ENCODE measurements around the gene LTBP4. TPM values are rescaled to one million over a fixed set of nuclear protein-coding genes. Genes with fewer than 3 reads are reported as not detected.
A peak's percentile ranks its signal among the peaks of the same experiment; 100 is the strongest.
"Not testable (repeated sequence)": the region's sequence is repeated elsewhere in the genome, so short reads cannot be mapped to it uniquely, and the experiment has no call there.

The LTBP4 gene
- total and polyA plus RNA-seq, 2 donors = 6.0 to 35.6 TPM

- no peak for DNase-seq (ENCODE audit: low read depth in 6 of 9, low spot score in 9 of 9)
- Histone ChIP-seq H3K9me3 (ENCODE audit: control insufficient read depth in 2 of 2, insufficient read depth in 1 of 2, low read length in 1 of 2) (no peaks in the 10 kb centered on the region), H3K27me3 (ENCODE audit: control insufficient read depth in 2 of 2, insufficient read depth in 1 of 2, low read length in 1 of 2) (peaks cover 15 to 55% of the 10 kb centered on the region in 2 donors), H3K36me3 (ENCODE audit: control insufficient read depth in 2 of 2, insufficient read depth in 2 of 2, low read length in 1 of 2) (no peaks in the 10 kb centered on the region), H3K4me1 (ENCODE audit: control insufficient read depth in 2 of 2, insufficient read depth in 2 of 2, low read length in 2 of 2) (peaks cover 0 to 9% of the 10 kb centered on the region in 2 donors), H3K27ac (ENCODE audit: low read depth in 1 of 2, low read length in 1 of 2) (no peak overlapping the region), H3K4me3 (ENCODE audit: low read length in 2 of 2) (no peak overlapping the region)
- 46% methylated on average over 4 of the region's 4 CpGs for WGBS
Measured at GRCh38 chr19:40561947-40562346, 39.2 kb upstream of the LTBP4 start.

GRCh38 chr19:40564535-40564934 is 36.6 kb upstream of the LTBP4 start:
- not testable (repeated sequence) for H3K36me3 ChIP-seq (ENCODE audit: control insufficient read depth in 2 of 2, insufficient read depth in 2 of 2, low read length in 1 of 2); DNase-seq (ENCODE audit: low read depth in 6 of 9, low spot score in 9 of 9); H3K4me3 ChIP-seq (ENCODE audit: low read length in 2 of 2); H3K4me1 ChIP-seq (ENCODE audit: control insufficient read depth in 2 of 2, insufficient read depth in 2 of 2, low read length in 2 of 2); H3K9me3 ChIP-seq (ENCODE audit: control insufficient read depth in 2 of 2, insufficient read depth in 1 of 2, low read length in 1 of 2); H3K27ac ChIP-seq (ENCODE audit: low read depth in 1 of 2, low read length in 1 of 2)
- 91% methylated on average over 1 of the region's 1 CpG for WGBS
- H3K27me3 ChIP-seq (ENCODE audit: control insufficient read depth in 2 of 2, insufficient read depth in 1 of 2, low read length in 1 of 2) = peaks cover 38 to 74% of the 10 kb centered on the region in 2 donors

GRCh38 chr19:40565355-40565754 is 35.8 kb upstream of the LTBP4 start:
- H3K27me3 ChIP-seq (ENCODE audit: control insufficient read depth in 2 of 2, insufficient read depth in 1 of 2, low read length in 1 of 2) = peaks cover 38 to 76% of the 10 kb centered on the region in 2 donors
- H3K4me1 ChIP-seq (ENCODE audit: control insufficient read depth in 2 of 2, insufficient read depth in 2 of 2, low read length in 2 of 2) = peaks cover 2 to 8% of the 10 kb centered on the region in 2 donors
- no peak overlapping the region for H3K4me3 ChIP-seq (ENCODE audit: low read length in 2 of 2)
- H3K9me3 ChIP-seq (ENCODE audit: control insufficient read depth in 2 of 2, insufficient read depth in 1 of 2, low read length in 1 of 2) = no peaks in the 10 kb centered on the region
- no peak overlapping the region for H3K27ac ChIP-seq (ENCODE audit: low read depth in 1 of 2, low read length in 1 of 2)
- 92% methylated on average over 7 of the region's 7 CpGs for WGBS
- no peak for DNase-seq (ENCODE audit: low read depth in 6 of 9, low spot score in 9 of 9)
- no peaks in the 10 kb centered on the region for H3K36me3 ChIP-seq (ENCODE audit: control insufficient read depth in 2 of 2, insufficient read depth in 2 of 2, low read length in 1 of 2)

- no peak overlapping the region for H3K4me3 ChIP-seq (ENCODE audit: low read length in 2 of 2)
- H3K27me3 ChIP-seq (ENCODE audit: control insufficient read depth in 2 of 2, insufficient read depth in 1 of 2, low read length in 1 of 2) = peaks cover 38 to 73% of the 10 kb centered on the region in 2 donors
- 90% methylated on average over 14 of the region's 14 CpGs for WGBS
- H3K4me1 ChIP-seq (ENCODE audit: control insufficient read depth in 2 of 2, insufficient read depth in 2 of 2, low read length in 2 of 2) = peaks cover 3 to 12% of the 10 kb centered on the region in 2 donors
- no peak overlapping the region for H3K27ac ChIP-seq (ENCODE audit: low read depth in 1 of 2, low read length in 1 of 2)
- no peaks in the 10 kb centered on the region for H3K36me3 ChIP-seq (ENCODE audit: control insufficient read depth in 2 of 2, insufficient read depth in 2 of 2, low read length in 1 of 2)
- DNase-seq (ENCODE audit: low read depth in 6 of 9, low spot score in 9 of 9) = no peak
- H3K9me3 ChIP-seq (ENCODE audit: control insufficient read depth in 2 of 2, insufficient read depth in 1 of 2, low read length in 1 of 2) = no peaks in the 10 kb centered on the region
Measured at GRCh38 chr19:40565910-40566495, 35.2 kb upstream of the LTBP4 start.

GRCh38 chr19:40567040-40567749 is 34.0 kb upstream of the LTBP4 start:
- DNase-seq (ENCODE audit: low read depth in 6 of 9, low spot score in 9 of 9) = no peak
- peaks cover 3 to 10% of the 10 kb centered on the region in 2 donors for H3K4me1 ChIP-seq (ENCODE audit: control insufficient read depth in 2 of 2, insufficient read depth in 2 of 2, low read length in 2 of 2)
- H3K9me3 ChIP-seq (ENCODE audit: control insufficient read depth in 2 of 2, insufficient read depth in 1 of 2, low read length in 1 of 2) = no peaks in the 10 kb centered on the region
- H3K36me3 ChIP-seq (ENCODE audit: control insufficient read depth in 2 of 2, insufficient read depth in 2 of 2, low read length in 1 of 2) = no peaks in the 10 kb centered on the region
- H3K27ac ChIP-seq (ENCODE audit: low read depth in 1 of 2, low read length in 1 of 2) = no peak overlapping the region
- 28% methylated on average over 20 of the region's 20 CpGs for WGBS
- H3K27me3 ChIP-seq (ENCODE audit: control insufficient read depth in 2 of 2, insufficient read depth in 1 of 2, low read length in 1 of 2) = peaks cover 41 to 76% of the 10 kb centered on the region in 2 donors
- no peak overlapping the region for H3K4me3 ChIP-seq (ENCODE audit: low read length in 2 of 2)

GRCh38 chr19:40567750-40568494 is 33.2 kb upstream of the LTBP4 start:
- no peak for DNase-seq (ENCODE audit: low read depth in 6 of 9, low spot score in 9 of 9)
- Histone ChIP-seq H3K4me3 (ENCODE audit: low read length in 2 of 2) (no peak overlapping the region), H3K9me3 (ENCODE audit: control insufficient read depth in 2 of 2, insufficient read depth in 1 of 2, low read length in 1 of 2) (no peaks in the 10 kb centered on the region), H3K27me3 (ENCODE audit: control insufficient read depth in 2 of 2, insufficient read depth in 1 of 2, low read length in 1 of 2) (peaks cover 41 to 76% of the 10 kb centered on the region in 2 donors), H3K4me1 (ENCODE audit: control insufficient read depth in 2 of 2, insufficient read depth in 2 of 2, low read length in 2 of 2) (peaks cover 3 to 10% of the 10 kb centered on the region in 2 donors), H3K27ac (ENCODE audit: low read depth in 1 of 2, low read length in 1 of 2) (no peak overlapping the region), H3K36me3 (ENCODE audit: control insufficient read depth in 2 of 2, insufficient read depth in 2 of 2, low read length in 1 of 2) (no peaks in the 10 kb centered on the region)
- 11% methylated on average over 70 of the region's 70 CpGs for WGBS

GRCh38 chr19:40570313-40571004 is 30.7 kb upstream of the LTBP4 start:
- peak; percentile 75 to 95 (median 87) for DNase-seq (ENCODE audit: low read depth in 6 of 9, low spot score in 9 of 9)
- peaks cover 3 to 12% of the 10 kb centered on the region in 2 donors for H3K4me1 ChIP-seq (ENCODE audit: control insufficient read depth in 2 of 2, insufficient read depth in 2 of 2, low read length in 2 of 2)
- no peak overlapping the region for H3K27ac ChIP-seq (ENCODE audit: low read depth in 1 of 2, low read length in 1 of 2)
- H3K9me3 ChIP-seq (ENCODE audit: control insufficient read depth in 2 of 2, insufficient read depth in 1 of 2, low read length in 1 of 2) = no peaks in the 10 kb centered on the region
- no peaks in the 10 kb centered on the region for H3K36me3 ChIP-seq (ENCODE audit: control insufficient read depth in 2 of 2, insufficient read depth in 2 of 2, low read length in 1 of 2)
- peaks cover 37 to 55% of the 10 kb centered on the region in 2 donors for H3K27me3 ChIP-seq (ENCODE audit: control insufficient read depth in 2 of 2, insufficient read depth in 1 of 2, low read length in 1 of 2)
- H3K4me3 ChIP-seq (ENCODE audit: low read length in 2 of 2) = peak overlapping the region in 1 of 2 donors; percentile 36
- under 1% methylated on average over 53 of the region's 53 CpGs for WGBS

- 43% methylated on average over 3 of the region's 3 CpGs for WGBS
- H3K4me3 ChIP-seq (ENCODE audit: low read length in 2 of 2) = peak overlapping the region in 1 of 2 donors; percentile 36
- no peaks in the 10 kb centered on the region for H3K36me3 ChIP-seq (ENCODE audit: control insufficient read depth in 2 of 2, insufficient read depth in 2 of 2, low read length in 1 of 2)
- H3K27ac ChIP-seq (ENCODE audit: low read depth in 1 of 2, low read length in 1 of 2) = no peak overlapping the region
- peaks cover 32 to 53% of the 10 kb centered on the region in 2 donors for H3K27me3 ChIP-seq (ENCODE audit: control insufficient read depth in 2 of 2, insufficient read depth in 1 of 2, low read length in 1 of 2)
- peaks cover 4 to 17% of the 10 kb centered on the region in 2 donors for H3K4me1 ChIP-seq (ENCODE audit: control insufficient read depth in 2 of 2, insufficient read depth in 2 of 2, low read length in 2 of 2)
- DNase-seq (ENCODE audit: low read depth in 6 of 9, low spot score in 9 of 9) = no peak
- no peaks in the 10 kb centered on the region for H3K9me3 ChIP-seq (ENCODE audit: control insufficient read depth in 2 of 2, insufficient read depth in 1 of 2, low read length in 1 of 2)
Measured at GRCh38 chr19:40571005-40571318, 30.2 kb upstream of the LTBP4 start.

Data from thymus (tissue), 11 donors.